Calu3 (cell line): ENCODE results near the gene SGCD. TPM values are rescaled to one million over a fixed set of nuclear protein-coding genes. Genes with fewer than 3 reads are reported as not detected.

Experiments
- BruUV-seq: library from RNA; stranded (reverse); fragments of 400-500 nt; replicated peaks from 2 replicates; lab custom pipeline; 2021; lab: Mats Ljungman, UMichigan
- CTCF ChIA-PET: fragments of 300-600 bp; sonication (Branson Sonifier 250); formaldehyde crosslinking; loops from one replicate; lab custom pipeline; 2022; ENCODE audit warnings: antibody characterized with exemption; lab: Charles Lee
- DNase-seq: peaks from one replicate; pipeline ENCODE4 v3.0.0; 2022
- H3K27ac Mint-ChIP-seq: one replicate; pipeline ENCODE4 v1.8.0; 2022; ENCODE audit warnings: mixed read lengths; ENCODE audit not compliant: unreplicated experiment
- H3K27me3 Mint-ChIP-seq: one replicate; pipeline ENCODE4 v1.8.0; 2022; ENCODE audit warnings: mixed read lengths; ENCODE audit not compliant: unreplicated experiment
- H3K36me3 Mint-ChIP-seq: one replicate; pipeline ENCODE4 v1.8.0; 2022; ENCODE audit warnings: mild to moderate bottlenecking, moderate library complexity, mixed read lengths; ENCODE audit not compliant: insufficient read depth, unreplicated experiment
- H3K4me1 Mint-ChIP-seq: one replicate; pipeline ENCODE4 v1.8.0; 2022; ENCODE audit warnings: mild to moderate bottlenecking, low read depth, mixed read lengths; ENCODE audit not compliant: unreplicated experiment
- H3K4me3 Mint-ChIP-seq: one replicate; pipeline ENCODE4 v1.8.0; 2022; ENCODE audit warnings: mild to moderate bottlenecking, low read depth, moderate library complexity, mixed read lengths; ENCODE audit not compliant: unreplicated experiment
- H3K9me3 Mint-ChIP-seq: one replicate; pipeline ENCODE4 v1.8.0; 2022; ENCODE audit warnings: low read depth, mixed read lengths; ENCODE audit not compliant: unreplicated experiment
- CTCF ChIP-seq: fragments of 200-600 bp; IDR thresholded peaks from one replicate; pipeline ENCODE4 v1.8.0; 2022; ENCODE audit warnings: antibody characterized with exemption; ENCODE audit not compliant: unreplicated experiment
- intact Hi-C: fragments of 100-400 bp; cut with micrococcal nuclease; formaldehyde crosslinking; loops from one replicate; pipeline ENCODE4 v1.10.0; 2022; ENCODE audit not compliant: unreplicated experiment
- total RNA-seq: library from RNA; stranded (reverse); gene quantifications from 2 replicates; pipeline ENCODE4 v1.2.3, GENCODE V29; 2022

SGCD gene
- total RNA-seq, 1 experiment from 2014 or later, result not detected

- DNase-seq, result no peak
- Mint-ChIP-seq H3K4me3 (no peak overlapping the region), H3K36me3 (no peaks in the 10 kb centered on the region), H3K27me3 (peaks cover 5% of the 10 kb centered on the region), H3K27ac (no peak overlapping the region), H3K9me3 (no peaks in the 10 kb centered on the region), H3K4me1 (no peaks in the 10 kb centered on the region)
- intact Hi-C loops, result no loop called here
- no TSS peak for BruUV-seq
- no peak for TF ChIP-seq CTCF
- CTCF ChIA-PET, result no interaction called here
Observed at GRCh38 chr5:156438076-156438475, 111.1 kb downstream of the SGCD start.

- no peak for DNase-seq
- no peak overlapping the region for H3K4me3 Mint-ChIP-seq
- no peak overlapping the region for H3K27ac Mint-ChIP-seq
- no peaks in the 10 kb centered on the region for H3K9me3 Mint-ChIP-seq
- H3K36me3 Mint-ChIP-seq, result no peaks in the 10 kb centered on the region
- TF ChIP-seq CTCF, result no peak
- CTCF ChIA-PET, result no interaction called here
- H3K4me1 Mint-ChIP-seq, result no peaks in the 10 kb centered on the region
- H3K27me3 Mint-ChIP-seq, result peaks cover 45% of the 10 kb centered on the region
- no TSS peak for BruUV-seq
- intact Hi-C loops, result no loop called here
Observed at GRCh38 chr5:156444753-156445291, 117.9 kb downstream of the SGCD start.

DNA sequence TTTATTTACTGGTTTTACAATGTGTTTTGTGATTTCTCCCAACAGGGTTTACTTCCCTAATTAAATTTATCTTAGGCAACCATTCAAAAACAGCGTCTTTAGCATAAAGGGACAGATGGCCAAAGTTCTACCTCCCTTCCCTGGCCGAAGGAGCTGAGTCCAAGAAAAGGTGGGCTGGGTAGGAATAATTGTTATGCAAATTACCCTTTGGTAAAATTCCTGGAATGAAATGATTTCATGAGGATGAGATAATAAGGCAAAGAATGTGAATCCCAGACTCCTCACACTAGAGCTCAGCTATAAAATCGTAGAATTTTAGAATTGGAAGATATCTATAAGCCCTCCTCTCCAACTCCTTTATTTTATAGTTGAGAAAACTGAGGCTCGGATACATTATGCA is 119.6 kb downstream of the SGCD start:
- intact Hi-C loops, result no loop called here
- Mint-ChIP-seq H3K9me3 (no peaks in the 10 kb centered on the region), H3K36me3 (no peaks in the 10 kb centered on the region), H3K4me1 (no peaks in the 10 kb centered on the region), H3K4me3 (no peak overlapping the region), H3K27ac (no peak overlapping the region), H3K27me3 (peaks cover 45% of the 10 kb centered on the region)
- no peak for DNase-seq
- CTCF ChIA-PET, result no interaction called here
- TF ChIP-seq CTCF, result no peak
- no TSS peak for BruUV-seq

DNA sequence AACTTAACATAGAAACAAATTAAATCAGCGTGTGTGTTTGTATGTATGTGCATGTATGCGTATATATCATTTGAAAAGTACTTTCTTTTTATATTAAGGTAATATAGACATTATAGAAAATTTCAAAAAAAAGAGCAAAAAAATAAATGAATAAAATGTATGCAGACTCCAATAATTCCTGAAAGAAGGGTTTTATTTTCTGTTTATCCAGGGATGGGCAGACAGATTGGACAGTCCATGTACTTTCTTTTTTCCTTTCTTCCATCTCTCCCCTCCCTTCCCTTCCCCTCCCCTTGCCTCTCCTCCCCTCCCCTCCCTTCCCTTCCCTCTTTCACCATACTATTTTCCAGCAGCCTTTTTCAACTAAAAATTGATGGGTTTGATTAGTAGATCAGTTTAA is 123.8 kb downstream of the SGCD start:
- no peaks in the 10 kb centered on the region for H3K36me3 Mint-ChIP-seq
- CTCF ChIA-PET, result no interaction called here
- no peak for TF ChIP-seq CTCF
- H3K9me3 Mint-ChIP-seq, result peaks cover 6% of the 10 kb centered on the region
- H3K4me1 Mint-ChIP-seq, result no peaks in the 10 kb centered on the region
- DNase-seq, result no peak
- no TSS peak for BruUV-seq
- peaks cover 38% of the 10 kb centered on the region for H3K27me3 Mint-ChIP-seq
- intact Hi-C loops, result no loop called here
- H3K27ac Mint-ChIP-seq, result no peak overlapping the region
- H3K4me3 Mint-ChIP-seq, result no peak overlapping the region
